Mononuclear cell (primary cell): Measurements from ENCODE around the gene CDH4. TPM values are rescaled to one million over a fixed set of nuclear protein-coding genes. Genes with fewer than 3 reads are reported as not detected.

Source experiments
- H3K27me3 ChIP-seq: 2 replicates; pipeline ENCODE4 v1.6.0; 2011; ENCODE audit warnings: low read length, control low read depth; ENCODE audit not compliant: insufficient read depth
- H3K4me1 ChIP-seq: 2 replicates; pipeline ENCODE4 v1.5.1; 2011; ENCODE audit warnings: mild to moderate bottlenecking, low read length, control low read depth; ENCODE audit not compliant: insufficient read depth
- H3K4me3 ChIP-seq: 2 replicates; pipeline ENCODE4 v1.5.1; 2011; ENCODE audit warnings: mild to moderate bottlenecking, low read length, moderate library complexity
- H3K9me3 ChIP-seq: 2 replicates; pipeline ENCODE4 v1.5.1; 2011; ENCODE audit warnings: low read depth, mild to moderate bottlenecking, control low read depth, low read length
- total RNA-seq: library from RNA; depleted of rRNA; stranded (reverse); fragments of >200 nt; gene quantifications from one replicate; pipeline ENCODE4 v1.2.3, GENCODE V29; 2012

Gene CDH4
- total RNA-seq: under 0.01 TPM

GRCh38 chr20:61251529-61252393 is at the start of gene CDH4:
CDH4 (plus strand) TSS chr20:61252261.
- H3K4me1 ChIP-seq: no peaks in the 10 kb centered on the region
- H3K4me3 ChIP-seq: no peak within 1 kb of the TSS
- H3K27me3 ChIP-seq: peaks cover 37% of the 10 kb centered on the region

GRCh38 chr20:61203320-61203719 is 48.7 kb upstream of the CDH4 start:
- Histone ChIP-seq H3K27me3 (no peaks in the 10 kb centered on the region), H3K9me3 (no peaks in the 10 kb centered on the region), H3K4me3 (no peak overlapping the region), H3K4me1 (no peaks in the 10 kb centered on the region)

More at GRCh38 chr20:61251529-61252393, at the start of gene CDH4:
- no peaks in the 10 kb centered on the region for H3K9me3 ChIP-seq

GRCh38 chr20:61204206-61204605 is 47.9 kb upstream of the CDH4 start:
- Histone ChIP-seq H3K4me1 (no peaks in the 10 kb centered on the region), H3K4me3 (no peak overlapping the region), H3K27me3 (no peaks in the 10 kb centered on the region), H3K9me3 (no peaks in the 10 kb centered on the region)

GRCh38 chr20:61205769-61206168 is 46.3 kb upstream of the CDH4 start:
- Histone ChIP-seq H3K4me1 (no peaks in the 10 kb centered on the region), H3K27me3 (no peaks in the 10 kb centered on the region), H3K4me3 (no peak overlapping the region), H3K9me3 (no peaks in the 10 kb centered on the region)

- Histone ChIP-seq H3K4me3 (no peak overlapping the region), H3K9me3 (no peaks in the 10 kb centered on the region), H3K4me1 (no peaks in the 10 kb centered on the region), H3K27me3 (no peaks in the 10 kb centered on the region)
Measured at GRCh38 chr20:61210862-61211261, 41.2 kb upstream of the CDH4 start.

- Histone ChIP-seq H3K27me3 (no peaks in the 10 kb centered on the region), H3K9me3 (no peaks in the 10 kb centered on the region), H3K4me1 (no peaks in the 10 kb centered on the region), H3K4me3 (no peak overlapping the region)
Measured at GRCh38 chr20:61217848-61218247, 34.2 kb upstream of the CDH4 start.

GRCh38 chr20:61219021-61219431 is 33.0 kb upstream of the CDH4 start:
- Histone ChIP-seq H3K4me3 (no peak overlapping the region), H3K4me1 (no peaks in the 10 kb centered on the region), H3K9me3 (no peaks in the 10 kb centered on the region), H3K27me3 (no peaks in the 10 kb centered on the region)

- Histone ChIP-seq H3K4me1 (no peaks in the 10 kb centered on the region), H3K4me3 (no peak overlapping the region), H3K9me3 (no peaks in the 10 kb centered on the region), H3K27me3 (no peaks in the 10 kb centered on the region)
Measured at GRCh38 chr20:61220131-61220530, 31.9 kb upstream of the CDH4 start.

GRCh38 chr20:61220626-61221325 is 31.3 kb upstream of the CDH4 start:
- Histone ChIP-seq H3K4me1 (no peaks in the 10 kb centered on the region), H3K9me3 (no peaks in the 10 kb centered on the region), H3K27me3 (no peaks in the 10 kb centered on the region), H3K4me3 (no peak overlapping the region)

GRCh38 chr20:61222699-61223098 is 29.4 kb upstream of the CDH4 start:
- H3K4me3 ChIP-seq: no peak overlapping the region
- H3K9me3 ChIP-seq: no peaks in the 10 kb centered on the region
- no peaks in the 10 kb centered on the region for H3K4me1 ChIP-seq
- no peaks in the 10 kb centered on the region for H3K27me3 ChIP-seq

- Histone ChIP-seq H3K4me3 (no peak overlapping the region), H3K9me3 (no peaks in the 10 kb centered on the region), H3K4me1 (no peaks in the 10 kb centered on the region), H3K27me3 (no peaks in the 10 kb centered on the region)
Measured at GRCh38 chr20:61223121-61223520, 28.9 kb upstream of the CDH4 start.

GRCh38 chr20:61230166-61230565 is 21.9 kb upstream of the CDH4 start:
- Histone ChIP-seq H3K9me3 (no peaks in the 10 kb centered on the region), H3K4me3 (no peak overlapping the region), H3K4me1 (no peaks in the 10 kb centered on the region)

GRCh38 chr20:61233590-61233989 is 18.5 kb upstream of the CDH4 start:
- Histone ChIP-seq H3K4me3 (no peak overlapping the region), H3K27me3 (no peaks in the 10 kb centered on the region), H3K9me3 (no peaks in the 10 kb centered on the region), H3K4me1 (no peaks in the 10 kb centered on the region)

More at GRCh38 chr20:61230166-61230565, 21.9 kb upstream of the CDH4 start:
- no peaks in the 10 kb centered on the region for H3K27me3 ChIP-seq

GRCh38 chr20:61234224-61234890 is 17.7 kb upstream of the CDH4 start:
- Histone ChIP-seq H3K9me3 (no peaks in the 10 kb centered on the region), H3K27me3 (no peaks in the 10 kb centered on the region), H3K4me3 (no peak overlapping the region), H3K4me1 (no peaks in the 10 kb centered on the region)

GRCh38 chr20:61236713-61237112 is 15.3 kb upstream of the CDH4 start:
- no peaks in the 10 kb centered on the region for H3K9me3 ChIP-seq
- no peaks in the 10 kb centered on the region for H3K27me3 ChIP-seq
- no peaks in the 10 kb centered on the region for H3K4me1 ChIP-seq
- no peak overlapping the region for H3K4me3 ChIP-seq
